ENCODE data around the gene OLR1. TPM values are rescaled to one million over a fixed set of nuclear protein-coding genes. Genes with fewer than 3 reads are reported as not detected.

Gene OLR1
- total and polyA plus RNA-seq, 2 donors (not counting 1 experiment from before 2014, with no cell fraction given): not detected

GRCh38 chr12:10110256-10110844 lies 61.6 kb downstream of the OLR1 start:
- H3K27ac ChIP-seq (ENCODE audit: low read length in 2 of 2): no peak overlapping the region
- peaks cover 31% of the 10 kb centered on the region for H3K27me3 Mint-ChIP-seq
- H3K27ac Mint-ChIP-seq: no peak overlapping the region
- no peaks in the 10 kb centered on the region for H3K36me3 ChIP-seq (replicated peaks in 1 of 2; ENCODE audit: control extremely low read depth in 1 of 2, control insufficient read depth in 1 of 2, extremely low read depth in 1 of 2, insufficient read depth in 2 of 2, low read length in 1 of 2)
- no peaks in the 10 kb centered on the region for H3K4me1 Mint-ChIP-seq
- ChIA-PET POLR2A (no interaction called here), CTCF (no interaction called here)
- no peaks in the 10 kb centered on the region for H3K79me2 ChIP-seq (ENCODE audit: control insufficient read depth, insufficient read depth, low read length)
- H3K4me3 Mint-ChIP-seq: no peak overlapping the region
- H3K9ac ChIP-seq (ENCODE audit: low read length): no peak overlapping the region
- no peaks in the 10 kb centered on the region for H3K9me3 Mint-ChIP-seq (ENCODE audit: insufficient read depth)
- no peaks in the 10 kb centered on the region for H3K27me3 ChIP-seq (replicated peaks in 1 of 4; ENCODE audit: control extremely low read depth in 1 of 4, control insufficient read depth in 3 of 4, insufficient read depth in 4 of 4, low read length in 3 of 4)
- H3K9me3 ChIP-seq (ENCODE audit: control extremely low read depth in 1 of 3, control insufficient read depth in 2 of 3, insufficient read depth in 1 of 3, low read length in 2 of 3): peaks cover 0 to 8% (median 0%) of the 10 kb centered on the region in 3 donors
- ATAC-seq (ENCODE audit: low read depth) (no peak), DNase-seq (no peak)
- 100% methylated on average over 1 of the region's 2 CpGs for WGBS (ENCODE audit: insufficient coverage)
- no peaks in the 10 kb centered on the region for H3K4me1 ChIP-seq (ENCODE audit: control insufficient read depth in 2 of 2, insufficient read depth in 2 of 2, low read length in 2 of 2)
- H3K4me2 ChIP-seq (replicated peaks; ENCODE audit: low read depth, low read length, poor library complexity, severe bottlenecking): no peak overlapping the region
- intact Hi-C loops (cut with micrococcal nuclease): no loop called here
- no peak overlapping the region for H3K4me3 ChIP-seq (ENCODE audit: control extremely low read depth in 1 of 5, extremely low read depth in 1 of 5, insufficient read depth in 1 of 5, low read depth in 2 of 5, low read length in 4 of 5)
- no peaks in the 10 kb centered on the region for H4K20me1 ChIP-seq (ENCODE audit: control insufficient read depth, insufficient read depth, low read length, poor library complexity, severe bottlenecking)
- H2AFZ ChIP-seq (ENCODE audit: insufficient read depth, low read depth, low read length, poor library complexity, severe bottlenecking): no peak overlapping the region
- TF ChIP-seq EZH2 (IDR thresholded peaks at IDR 0.05; ENCODE audit: borderline replicate concordance, insufficient read depth, low read depth, low read length, poor library complexity, severe bottlenecking): no peak
- TF ChIP-seq, protein P1, sequence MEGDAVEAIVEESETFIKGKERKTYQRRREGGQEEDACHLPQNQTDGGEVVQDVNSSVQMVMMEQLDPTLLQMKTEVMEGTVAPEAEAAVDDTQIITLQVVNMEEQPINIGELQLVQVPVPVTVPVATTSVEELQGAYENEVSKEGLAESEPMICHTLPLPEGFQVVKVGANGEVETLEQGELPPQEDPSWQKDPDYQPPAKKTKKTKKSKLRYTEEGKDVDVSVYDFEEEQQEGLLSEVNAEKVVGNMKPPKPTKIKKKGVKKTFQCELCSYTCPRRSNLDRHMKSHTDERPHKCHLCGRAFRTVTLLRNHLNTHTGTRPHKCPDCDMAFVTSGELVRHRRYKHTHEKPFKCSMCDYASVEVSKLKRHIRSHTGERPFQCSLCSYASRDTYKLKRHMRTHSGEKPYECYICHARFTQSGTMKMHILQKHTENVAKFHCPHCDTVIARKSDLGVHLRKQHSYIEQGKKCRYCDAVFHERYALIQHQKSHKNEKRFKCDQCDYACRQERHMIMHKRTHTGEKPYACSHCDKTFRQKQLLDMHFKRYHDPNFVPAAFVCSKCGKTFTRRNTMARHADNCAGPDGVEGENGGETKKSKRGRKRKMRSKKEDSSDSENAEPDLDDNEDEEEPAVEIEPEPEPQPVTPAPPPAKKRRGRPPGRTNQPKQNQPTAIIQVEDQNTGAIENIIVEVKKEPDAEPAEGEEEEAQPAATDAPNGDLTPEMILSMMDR (IDR thresholded peaks at IDR 0.05): no peak

Other genes with a start within 250 kb of the OLR1 start
- not detected in 2 replicates for gene CLEC2A, start 239.8 kb downstream of the OLR1 start, total RNA-seq
- gene CLEC2A, start 239.8 kb downstream of the OLR1 start, polyA plus RNA-seq: not detected in 2 replicates
- not detected in 2 replicates for gene CLEC12A, start 200.7 kb downstream of the OLR1 start, total RNA-seq
- gene CLEC12A, start 200.7 kb downstream of the OLR1 start, polyA plus RNA-seq: 0.76 and 1.0 TPM in 2 replicates
- not detected in 2 replicates for gene CLEC1B, start 173.0 kb downstream of the OLR1 start, total RNA-seq
- gene CLEC1B, start 173.0 kb downstream of the OLR1 start, polyA plus RNA-seq: not detected in 2 replicates
- gene CLEC12B, start 161.5 kb downstream of the OLR1 start, total RNA-seq: not detected in 2 replicates
- gene CLEC12B, start 161.5 kb downstream of the OLR1 start, polyA plus RNA-seq: 0.09 and 0.34 TPM in 2 replicates
- not detected in 2 replicates for gene CLEC9A, start 141.4 kb downstream of the OLR1 start, total RNA-seq
- gene CLEC9A, start 141.4 kb downstream of the OLR1 start, polyA plus RNA-seq: not detected in 2 replicates
- gene CLEC1A, start 73.1 kb downstream of the OLR1 start, total RNA-seq: not detected in 2 replicates
- gene CLEC1A, start 73.1 kb downstream of the OLR1 start, polyA plus RNA-seq: 0.10 TPM in 1 of 2 replicates, not detected in the other
- 0.67 and 0.90 TPM in 2 replicates for gene CLEC7A, start 41.9 kb downstream of the OLR1 start, total RNA-seq
- 2.4 and 3.4 TPM in 2 replicates for gene CLEC7A, start 41.9 kb downstream of the OLR1 start, polyA plus RNA-seq
- gene TMEM52B, start 6.9 kb upstream of the OLR1 start, total RNA-seq: not detected in 2 replicates
- 0.03 TPM in 1 of 2 replicates, not detected in the other for gene TMEM52B, start 6.9 kb upstream of the OLR1 start, polyA plus RNA-seq
- 11.9 and 12.0 TPM in 2 replicates for gene GABARAPL1, start 40.7 kb upstream of the OLR1 start, total RNA-seq
- gene GABARAPL1, start 40.7 kb upstream of the OLR1 start, polyA plus RNA-seq: 4.5 and 28.1 TPM in 2 replicates
- 0.32 and 0.92 TPM in 2 replicates for gene KLRD1, start 135.7 kb upstream of the OLR1 start, total RNA-seq
- 0.22 and 0.55 TPM in 2 replicates for gene KLRD1, start 135.7 kb upstream of the OLR1 start, polyA plus RNA-seq
- 0.84 and 0.97 TPM in 2 replicates for gene KLRK1, start 217.9 kb upstream of the OLR1 start, total RNA-seq
- gene KLRK1, start 217.9 kb upstream of the OLR1 start, polyA plus RNA-seq: 2.1 and 60.0 TPM in 2 replicates
- gene KLRC4, start 237.6 kb upstream of the OLR1 start, total RNA-seq: not detected in 2 replicates
- gene KLRC4, start 237.6 kb upstream of the OLR1 start, polyA plus RNA-seq: not detected in 2 replicates
- not detected in 2 replicates for gene KLRC3, start 248.5 kb upstream of the OLR1 start, total RNA-seq
- not detected in 2 replicates for gene KLRC3, start 248.5 kb upstream of the OLR1 start, polyA plus RNA-seq